Measurements from ENCODE around the gene RPS4Y1. TPM values are rescaled to one million over a fixed set of nuclear protein-coding genes. Genes with fewer than 3 reads are reported as not detected.

The RPS4Y1 gene
- total RNA-seq, 1 experiment from 2014 or later = 176 TPM

GRCh38 chrY:2824471-2824870, 16.9 kb upstream of the RPS4Y1 start:
- POLR2A ChIA-PET = no interaction called here
- H3K4me3 ChIP-seq (replicated peaks in 1 of 2; ENCODE audit: low read depth in 1 of 2, low read length in 2 of 2) = no peak overlapping the region
- H3K4me2 ChIP-seq (ENCODE audit: low read length) = no peak overlapping the region
- no peak for DNase-seq (ENCODE audit: low read depth, low spot score)
- TF ChIP-seq ELF1 (IDR thresholded peaks at IDR 0.05; ENCODE audit: borderline replicate concordance, low read depth) = no peak
- TF ChIP-seq ATF3 (IDR thresholded peaks at IDR 0.05) = no peak
- TF ChIP-seq, protein P1, sequence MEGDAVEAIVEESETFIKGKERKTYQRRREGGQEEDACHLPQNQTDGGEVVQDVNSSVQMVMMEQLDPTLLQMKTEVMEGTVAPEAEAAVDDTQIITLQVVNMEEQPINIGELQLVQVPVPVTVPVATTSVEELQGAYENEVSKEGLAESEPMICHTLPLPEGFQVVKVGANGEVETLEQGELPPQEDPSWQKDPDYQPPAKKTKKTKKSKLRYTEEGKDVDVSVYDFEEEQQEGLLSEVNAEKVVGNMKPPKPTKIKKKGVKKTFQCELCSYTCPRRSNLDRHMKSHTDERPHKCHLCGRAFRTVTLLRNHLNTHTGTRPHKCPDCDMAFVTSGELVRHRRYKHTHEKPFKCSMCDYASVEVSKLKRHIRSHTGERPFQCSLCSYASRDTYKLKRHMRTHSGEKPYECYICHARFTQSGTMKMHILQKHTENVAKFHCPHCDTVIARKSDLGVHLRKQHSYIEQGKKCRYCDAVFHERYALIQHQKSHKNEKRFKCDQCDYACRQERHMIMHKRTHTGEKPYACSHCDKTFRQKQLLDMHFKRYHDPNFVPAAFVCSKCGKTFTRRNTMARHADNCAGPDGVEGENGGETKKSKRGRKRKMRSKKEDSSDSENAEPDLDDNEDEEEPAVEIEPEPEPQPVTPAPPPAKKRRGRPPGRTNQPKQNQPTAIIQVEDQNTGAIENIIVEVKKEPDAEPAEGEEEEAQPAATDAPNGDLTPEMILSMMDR (IDR thresholded peaks at IDR 0.05 in 2 of 3, conservative IDR thresholded peaks at IDR 0.05 in 1 of 3; ENCODE audit: borderline replicate concordance in 1 of 3, insufficient read depth in 1 of 3, low read depth in 2 of 3, low read length in 2 of 3) = no peak
- no peak for TF ChIP-seq FOSL1 (IDR thresholded peaks at IDR 0.05; ENCODE audit: low read depth)
- no peak for TF ChIP-seq YY1 (IDR thresholded peaks at IDR 0.05; ENCODE audit: extremely low read depth, insufficient replicate concordance, low read depth, low read length)
- no peak for TF ChIP-seq POLR2AphosphoS5 (IDR thresholded peaks at IDR 0.05; ENCODE audit: low read depth, low read length)
- TF ChIP-seq TCF7L2 (IDR thresholded peaks at IDR 0.05; ENCODE audit: borderline replicate concordance, extremely low read depth, insufficient read depth, insufficient read length) = no peak
- TF ChIP-seq, protein P2, sequence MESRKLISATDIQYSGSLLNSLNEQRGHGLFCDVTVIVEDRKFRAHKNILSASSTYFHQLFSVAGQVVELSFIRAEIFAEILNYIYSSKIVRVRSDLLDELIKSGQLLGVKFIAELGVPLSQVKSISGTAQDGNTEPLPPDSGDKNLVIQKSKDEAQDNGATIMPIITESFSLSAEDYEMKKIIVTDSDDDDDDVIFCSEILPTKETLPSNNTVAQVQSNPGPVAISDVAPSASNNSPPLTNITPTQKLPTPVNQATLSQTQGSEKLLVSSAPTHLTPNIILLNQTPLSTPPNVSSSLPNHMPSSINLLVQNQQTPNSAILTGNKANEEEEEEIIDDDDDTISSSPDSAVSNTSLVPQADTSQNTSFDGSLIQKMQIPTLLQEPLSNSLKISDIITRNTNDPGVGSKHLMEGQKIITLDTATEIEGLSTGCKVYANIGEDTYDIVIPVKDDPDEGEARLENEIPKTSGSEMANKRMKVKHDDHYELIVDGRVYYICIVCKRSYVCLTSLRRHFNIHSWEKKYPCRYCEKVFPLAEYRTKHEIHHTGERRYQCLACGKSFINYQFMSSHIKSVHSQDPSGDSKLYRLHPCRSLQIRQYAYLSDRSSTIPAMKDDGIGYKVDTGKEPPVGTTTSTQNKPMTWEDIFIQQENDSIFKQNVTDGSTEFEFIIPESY (IDR thresholded peaks at IDR 0.05; ENCODE audit: extremely low read depth, insufficient replicate concordance, low read length) = no peak
- TF ChIP-seq, protein P3, sequence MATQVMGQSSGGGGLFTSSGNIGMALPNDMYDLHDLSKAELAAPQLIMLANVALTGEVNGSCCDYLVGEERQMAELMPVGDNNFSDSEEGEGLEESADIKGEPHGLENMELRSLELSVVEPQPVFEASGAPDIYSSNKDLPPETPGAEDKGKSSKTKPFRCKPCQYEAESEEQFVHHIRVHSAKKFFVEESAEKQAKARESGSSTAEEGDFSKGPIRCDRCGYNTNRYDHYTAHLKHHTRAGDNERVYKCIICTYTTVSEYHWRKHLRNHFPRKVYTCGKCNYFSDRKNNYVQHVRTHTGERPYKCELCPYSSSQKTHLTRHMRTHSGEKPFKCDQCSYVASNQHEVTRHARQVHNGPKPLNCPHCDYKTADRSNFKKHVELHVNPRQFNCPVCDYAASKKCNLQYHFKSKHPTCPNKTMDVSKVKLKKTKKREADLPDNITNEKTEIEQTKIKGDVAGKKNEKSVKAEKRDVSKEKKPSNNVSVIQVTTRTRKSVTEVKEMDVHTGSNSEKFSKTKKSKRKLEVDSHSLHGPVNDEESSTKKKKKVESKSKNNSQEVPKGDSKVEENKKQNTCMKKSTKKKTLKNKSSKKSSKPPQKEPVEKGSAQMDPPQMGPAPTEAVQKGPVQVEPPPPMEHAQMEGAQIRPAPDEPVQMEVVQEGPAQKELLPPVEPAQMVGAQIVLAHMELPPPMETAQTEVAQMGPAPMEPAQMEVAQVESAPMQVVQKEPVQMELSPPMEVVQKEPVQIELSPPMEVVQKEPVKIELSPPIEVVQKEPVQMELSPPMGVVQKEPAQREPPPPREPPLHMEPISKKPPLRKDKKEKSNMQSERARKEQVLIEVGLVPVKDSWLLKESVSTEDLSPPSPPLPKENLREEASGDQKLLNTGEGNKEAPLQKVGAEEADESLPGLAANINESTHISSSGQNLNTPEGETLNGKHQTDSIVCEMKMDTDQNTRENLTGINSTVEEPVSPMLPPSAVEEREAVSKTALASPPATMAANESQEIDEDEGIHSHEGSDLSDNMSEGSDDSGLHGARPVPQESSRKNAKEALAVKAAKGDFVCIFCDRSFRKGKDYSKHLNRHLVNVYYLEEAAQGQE (IDR thresholded peaks at IDR 0.05; ENCODE audit: low read depth) = no peak
- TF ChIP-seq EGR1 (IDR thresholded peaks at IDR 0.05; ENCODE audit: low read depth) = no peak
- TF ChIP-seq SIN3A (IDR thresholded peaks at IDR 0.05; ENCODE audit: low read depth) = no peak
- no peak for TF ChIP-seq ZNF274 (IDR thresholded peaks at IDR 0.05; ENCODE audit: low read depth, low read length)
- TF ChIP-seq, protein P4, sequence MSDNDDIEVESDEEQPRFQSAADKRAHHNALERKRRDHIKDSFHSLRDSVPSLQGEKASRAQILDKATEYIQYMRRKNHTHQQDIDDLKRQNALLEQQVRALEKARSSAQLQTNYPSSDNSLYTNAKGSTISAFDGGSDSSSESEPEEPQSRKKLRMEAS (IDR thresholded peaks at IDR 0.05) = no peak
- H3K79me2 ChIP-seq (ENCODE audit: insufficient read depth, low read length) = no peaks in the 10 kb centered on the region
- H2AFZ ChIP-seq (ENCODE audit: low read depth, low read length, poor library complexity, severe bottlenecking) = no peak overlapping the region
- intact Hi-C loops (cut with micrococcal nuclease) = no loop called here
- H3K36me3 ChIP-seq (ENCODE audit: control insufficient read depth in 1 of 2, insufficient read depth in 2 of 2, low read length in 2 of 2) = no peaks in the 10 kb centered on the region
- no peaks in the 10 kb centered on the region for H3K9me3 ChIP-seq (ENCODE audit: control insufficient read depth in 1 of 2, insufficient read depth in 1 of 2, low read depth in 1 of 2, low read length in 2 of 2)
- no TSS peak for BruUV-seq (replicated peaks)
- H3K27ac ChIP-seq (ENCODE audit: low read depth, low read length) = no peak overlapping the region
- H3K9me2 ChIP-seq (ENCODE audit: insufficient read depth) = no peaks in the 10 kb centered on the region
- no peaks in the 10 kb centered on the region for H3K4me1 ChIP-seq (ENCODE audit: control insufficient read depth in 1 of 2, insufficient read depth in 2 of 2, low read length in 2 of 2)
- H3K9ac ChIP-seq (ENCODE audit: low read length) = no peak overlapping the region
- RAD21 ChIA-PET (ENCODE audit: low non-redundant PET in 1 of 2, low total read pairs in 2 of 2, uncharacterized antibody in 2 of 2, unreplicated experiment in 2 of 2) = no interaction called here
- CTCF ChIA-PET = no interaction called here
- no peak for ATAC-seq
- H4K20me1 ChIP-seq (ENCODE audit: insufficient read depth) = no peaks in the 10 kb centered on the region
- H3K27me3 ChIP-seq (ENCODE audit: insufficient read depth, low read length) = no peaks in the 10 kb centered on the region
